Tibial nerve (tissue), 4 donors: ENCODE results near the gene KCNK1. TPM values are rescaled to one million over a fixed set of nuclear protein-coding genes. Genes with fewer than 3 reads are reported as not detected.

Experiments used
- DNase-seq, 2 donors: peaks; one replicate each; pipeline ENCODE4 v3.0.0-alpha.2; 2019; ENCODE audit warnings: low spot score in 2 of 2
- H3K27ac ChIP-seq, 4 donors: fragments of 200-600 bp; sonication (generic) in 3 of 4; one replicate each; pipeline ENCODE4 v1.5.1; 2017 to 2019; ENCODE audit warnings: mild to moderate bottlenecking in 1 of 4
- H3K27me3 ChIP-seq, 2 donors: fragments of 200-600 bp; sonication (generic) in 1 of 2; one replicate each; pipeline versions ENCODE4 v1.5.1 to v1.6.0; 2017 to 2019
- H3K36me3 ChIP-seq, 3 donors: fragments of 200-600 bp; sonication (generic); one replicate each; pipeline ENCODE4 v1.5.1; 2018 to 2019
- H3K4me1 ChIP-seq, 4 donors: fragments of 200-600 bp; sonication (generic) in 3 of 4; one replicate each; pipeline ENCODE4 v1.5.1; 2017 to 2019
- H3K4me3 ChIP-seq, 4 donors: fragments of 200-600 bp; sonication (generic) in 3 of 4; one replicate each; pipeline ENCODE4 v1.5.1; 2017 to 2019; ENCODE audit warnings: mild to moderate bottlenecking in 1 of 4, moderate library complexity in 1 of 4
- H3K9me3 ChIP-seq, 4 donors: fragments of 200-600 bp; sonication (generic) in 3 of 4; one replicate each; pipeline ENCODE4 v1.5.1; 2017 to 2019
- CTCF ChIP-seq, 5 experiments: fragments of 200-600 bp in 3 of 5; fragments of 450-650 bp in 2 of 5; sonication (generic) in 3 of 5; IDR thresholded peaks; one replicate each; pipeline ENCODE4 v1.5.1; 2016 to 2019; ENCODE audit warnings: antibody characterized with exemption in 5 of 5, mild to moderate bottlenecking in 3 of 5, moderate library complexity in 2 of 5
- EP300 ChIP-seq, 2 donors: sonication (generic); formaldehyde crosslinking; IDR thresholded peaks; one replicate each; pipeline ENCODE4 v1.6.1; 2017; ENCODE audit warnings: antibody characterized with exemption in 2 of 2, mild to moderate bottlenecking in 1 of 2
- POLR2A ChIP-seq, 2 donors: fragments of 450-650 bp; IDR thresholded peaks; one replicate each; pipeline ENCODE4 v1.6.1; 2017; ENCODE audit warnings: antibody characterized with exemption in 2 of 2, mild to moderate bottlenecking in 2 of 2, moderate library complexity in 2 of 2
- WGBS, 2 donors: methylation state at CpG; one replicate each; pipeline ENCODE4 v1.1.5; 2018; 5-methylcytosine and 5-hydroxymethylcytosine counted together
- total RNA-seq, 4 donors: library from RNA; depleted of rRNA; stranded (reverse); fragments of >200 nt; gene quantifications; one replicate each; pipeline ENCODE4 v1.1.0, GENCODE V29; 2016

The KCNK1 gene
- total RNA-seq, 4 donors from 2014 or later, result 3.7 to 6.5 (median 4.9) TPM

- 78 to 90% methylated on average over 4 of the region's 4 CpGs for WGBS, 2 donors
- no peak for DNase-seq
- Histone ChIP-seq H3K4me1 (no peaks in the 10 kb centered on the region), H3K27ac (no peak overlapping the region), H3K27me3 (no peaks in the 10 kb centered on the region), H3K36me3 (no peaks in the 10 kb centered on the region), H3K9me3 (peaks cover 0 to 7% (median 1%) of the 10 kb centered on the region in 4 donors), H3K4me3 (no peak overlapping the region)
- TF ChIP-seq CTCF (IDR thresholded peaks at IDR 0.05), result no peak
- no peak for TF ChIP-seq POLR2A (IDR thresholded peaks at IDR 0.05)
- no peak for TF ChIP-seq EP300 (IDR thresholded peaks at IDR 0.05)
These were observed 43.2 kb upstream of the KCNK1 start for GRCh38 chr1:233570706-233571105.

GRCh38 chr1:233572896-233573295, 41.0 kb upstream of the KCNK1 start:
- WGBS, 2 donors, result 93 to 98% methylated on average over 4 of the region's 4 CpGs
- H3K4me1 ChIP-seq, result no peaks in the 10 kb centered on the region
- TF ChIP-seq EP300 (IDR thresholded peaks at IDR 0.05) (no peak), POLR2A (IDR thresholded peaks at IDR 0.05) (no peak), CTCF (IDR thresholded peaks at IDR 0.05) (no peak)
- no peak for DNase-seq
- no peak overlapping the region for H3K4me3 ChIP-seq
- no peak overlapping the region for H3K27ac ChIP-seq
- no peaks in the 10 kb centered on the region for H3K27me3 ChIP-seq
- no peaks in the 10 kb centered on the region for H3K9me3 ChIP-seq
- H3K36me3 ChIP-seq, result no peaks in the 10 kb centered on the region

GRCh38 chr1:233575450-233575849, 38.5 kb upstream of the KCNK1 start:
- WGBS, 2 donors, result 77% methylated on average over 5 of the region's 5 CpGs
- no peak overlapping the region for H3K4me3 ChIP-seq
- H3K36me3 ChIP-seq, result no peaks in the 10 kb centered on the region
- no peak for TF ChIP-seq POLR2A (IDR thresholded peaks at IDR 0.05)
- TF ChIP-seq EP300 (IDR thresholded peaks at IDR 0.05), result no peak
- TF ChIP-seq CTCF (IDR thresholded peaks at IDR 0.05), result no peak
- H3K4me1 ChIP-seq, result no peaks in the 10 kb centered on the region
- DNase-seq, result no peak
- peaks cover 0 to 5% (median 0%) of the 10 kb centered on the region in 4 donors for H3K9me3 ChIP-seq
- no peak overlapping the region for H3K27ac ChIP-seq
- H3K27me3 ChIP-seq, result no peaks in the 10 kb centered on the region

GRCh38 chr1:233582439-233582838, 31.5 kb upstream of the KCNK1 start:
- DNase-seq, result no peak
- no peak overlapping the region for H3K4me3 ChIP-seq
- H3K9me3 ChIP-seq, result peaks cover 0 to 19% (median 0%) of the 10 kb centered on the region in 4 donors
- TF ChIP-seq EP300 (IDR thresholded peaks at IDR 0.05) (no peak), POLR2A (IDR thresholded peaks at IDR 0.05) (no peak), CTCF (IDR thresholded peaks at IDR 0.05) (no peak)
- H3K4me1 ChIP-seq, result no peaks in the 10 kb centered on the region
- no peak overlapping the region for H3K27ac ChIP-seq
- 52 to 56% methylated on average over 3 of the region's 3 CpGs for WGBS, 2 donors
- H3K27me3 ChIP-seq, result no peaks in the 10 kb centered on the region
- no peaks in the 10 kb centered on the region for H3K36me3 ChIP-seq

GRCh38 chr1:233584376-233584775, 29.5 kb upstream of the KCNK1 start:
- Histone ChIP-seq H3K9me3 (peaks cover 0 to 18% (median 0%) of the 10 kb centered on the region in 4 donors), H3K27me3 (no peaks in the 10 kb centered on the region), H3K27ac (no peak overlapping the region), H3K4me3 (no peak overlapping the region), H3K36me3 (no peaks in the 10 kb centered on the region), H3K4me1 (no peaks in the 10 kb centered on the region)
- DNase-seq, result no peak
- TF ChIP-seq CTCF (IDR thresholded peaks at IDR 0.05) (no peak), POLR2A (IDR thresholded peaks at IDR 0.05) (no peak), EP300 (IDR thresholded peaks at IDR 0.05) (no peak)
- WGBS, 2 donors, result 96 to 100% methylated on average over 4 of the region's 4 CpGs
